Activated CD4-positive, CD25-positive, alpha-beta regulatory T cell treated with anti-CD3 and anti-CD28 coated beads, Interleukin-2, amount 50 U/mL, for 16 hours (primary cell): ENCODE results near the gene ZNF584.
A peak's percentile ranks its signal among the peaks of the same experiment; 100 is the strongest.

ENCODE experiments used
- DNase-seq: peaks from one replicate; pipeline ENCODE4 v3.0.0-alpha.2; 2020; ENCODE audit warnings: low read depth, low spot score

Gene ZNF584

GRCh38 chr19:58466089-58466759 is 57.8 kb downstream of the ZNF584 start:
- no peak for DNase-seq

- peak; percentile 97 for DNase-seq
These were observed 58.5 kb downstream of the ZNF584 start, which contains the start of gene ZNF324 for GRCh38 chr19:58466760-58467589. Gene ZNF324 (plus strand): TSS chr19:58467080. CDS start chr19:58469186, 2,106 bp downstream.
